Measurements from ENCODE around the gene TTC4.

DNA sequence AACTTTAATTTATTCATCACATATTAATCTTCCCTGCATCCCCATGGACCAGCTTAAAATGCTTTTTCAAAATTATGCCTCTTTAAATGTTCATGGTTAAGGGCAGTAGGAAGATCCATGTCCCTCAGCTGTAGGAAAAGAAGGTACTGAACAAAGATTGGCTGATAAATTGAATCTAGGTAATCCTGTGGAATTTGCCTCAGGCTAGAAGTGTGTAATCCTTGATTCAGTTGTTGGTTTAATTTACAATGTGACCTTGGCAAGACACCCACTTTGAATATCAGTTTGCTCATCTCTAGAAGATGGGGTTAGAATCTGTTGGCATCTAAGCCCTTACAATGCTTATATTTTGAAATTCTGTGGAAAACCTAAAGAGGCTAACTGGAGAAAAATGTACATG, 6.1 kb downstream of the TTC4 start:
- TF ChIP-seq, protein P1, sequence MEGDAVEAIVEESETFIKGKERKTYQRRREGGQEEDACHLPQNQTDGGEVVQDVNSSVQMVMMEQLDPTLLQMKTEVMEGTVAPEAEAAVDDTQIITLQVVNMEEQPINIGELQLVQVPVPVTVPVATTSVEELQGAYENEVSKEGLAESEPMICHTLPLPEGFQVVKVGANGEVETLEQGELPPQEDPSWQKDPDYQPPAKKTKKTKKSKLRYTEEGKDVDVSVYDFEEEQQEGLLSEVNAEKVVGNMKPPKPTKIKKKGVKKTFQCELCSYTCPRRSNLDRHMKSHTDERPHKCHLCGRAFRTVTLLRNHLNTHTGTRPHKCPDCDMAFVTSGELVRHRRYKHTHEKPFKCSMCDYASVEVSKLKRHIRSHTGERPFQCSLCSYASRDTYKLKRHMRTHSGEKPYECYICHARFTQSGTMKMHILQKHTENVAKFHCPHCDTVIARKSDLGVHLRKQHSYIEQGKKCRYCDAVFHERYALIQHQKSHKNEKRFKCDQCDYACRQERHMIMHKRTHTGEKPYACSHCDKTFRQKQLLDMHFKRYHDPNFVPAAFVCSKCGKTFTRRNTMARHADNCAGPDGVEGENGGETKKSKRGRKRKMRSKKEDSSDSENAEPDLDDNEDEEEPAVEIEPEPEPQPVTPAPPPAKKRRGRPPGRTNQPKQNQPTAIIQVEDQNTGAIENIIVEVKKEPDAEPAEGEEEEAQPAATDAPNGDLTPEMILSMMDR (IDR thresholded peaks at IDR 0.05), result no peak
- TF ChIP-seq POLR2A (IDR thresholded peaks at IDR 0.05) (no peak), EP300 (IDR thresholded peaks at IDR 0.05) (no peak)

Measured in tibial nerve (tissue), 4 donors.